Endodermal cell (in vitro differentiated cells): Measurements from ENCODE around the gene IKZF1. TPM values are rescaled to one million over a fixed set of nuclear protein-coding genes. Genes with fewer than 3 reads are reported as not detected.

Source experiments
- DNase-seq: peaks from one replicate; pipeline ENCODE4 v3.0.0-alpha.2; 2017
- H3K27ac ChIP-seq: 2 replicates; pipeline ENCODE4 v1.5.1; 2013; ENCODE audit warnings: mild to moderate bottlenecking, low read depth, low read length, moderate library complexity
- H3K27me3 ChIP-seq: 2 replicates; pipeline ENCODE4 v1.6.1; 2013; ENCODE audit warnings: mild to moderate bottlenecking, low read length, moderate library complexity; ENCODE audit not compliant: insufficient read depth, control insufficient read depth, poor library complexity, severe bottlenecking
- H3K36me3 ChIP-seq: 2 replicates; pipeline ENCODE4 v1.7.0; 2013; ENCODE audit warnings: mild to moderate bottlenecking, low read length, moderate library complexity; ENCODE audit not compliant: control insufficient read depth, insufficient read depth
- H3K4me1 ChIP-seq: one replicate; pipeline ENCODE4 v1.7.0; 2013; ENCODE audit warnings: low read length; ENCODE audit not compliant: control insufficient read depth, insufficient read depth
- H3K4me3 ChIP-seq: 2 replicates; pipeline ENCODE4 v1.5.1; 2013; ENCODE audit warnings: mild to moderate bottlenecking, low read length, moderate library complexity
- H3K9ac ChIP-seq: 2 replicates; pipeline ENCODE4 v1.6.1; 2013; ENCODE audit warnings: mild to moderate bottlenecking, low read length, moderate library complexity; ENCODE audit not compliant: poor library complexity, severe bottlenecking; ENCODE audit errors: extremely low read depth
- H3K9me3 ChIP-seq: 2 replicates; pipeline ENCODE4 v1.6.1; 2013; ENCODE audit warnings: mild to moderate bottlenecking, low read length, moderate library complexity; ENCODE audit not compliant: control insufficient read depth
- H3K27ac Mint-ChIP-seq: 2 replicates; pipeline ENCODE4 v1.8.0; 2020; ENCODE audit warnings: mixed read lengths
- H3K27me3 Mint-ChIP-seq: 2 replicates; pipeline ENCODE4 v1.8.0; 2021; ENCODE audit warnings: mild to moderate bottlenecking, mixed read lengths; ENCODE audit not compliant: insufficient read depth
- H3K36me3 Mint-ChIP-seq: 2 replicates; pipeline ENCODE4 v1.8.0; 2020; ENCODE audit warnings: low read depth, mixed read lengths
- H3K4me1 Mint-ChIP-seq: 2 replicates; pipeline ENCODE4 v1.8.0; 2020; ENCODE audit warnings: mixed read lengths
- H3K4me3 Mint-ChIP-seq: 2 replicates; pipeline ENCODE4 v1.8.0; 2020; ENCODE audit warnings: mild to moderate bottlenecking, moderate library complexity, mixed read lengths
- H3K9me3 Mint-ChIP-seq: 2 replicates; pipeline ENCODE4 v1.8.0; 2020; ENCODE audit warnings: mild to moderate bottlenecking, mixed read lengths
- WGBS, 2 experiments: methylation state at CpG; one replicate each; pipeline versions ENCODE4 v1.1.5 to v1.1.7; 2013; ENCODE audit warnings: missing lambda C conversion rate in 2 of 2, mixed read lengths in 1 of 2; ENCODE audit not compliant: insufficient coverage in 1 of 2, insufficient read length in 1 of 2; 5-methylcytosine and 5-hydroxymethylcytosine counted together
- total RNA-seq, 2 donors: library from RNA; stranded (reverse); fragmentation: NEBNext Ultra II Directional in 1 of 2; extraction: Animal tissue kit (Norgen Biotek cat#: 25700) in 1 of 2; gene quantifications; 2 replicates in 1 of 2; 3 replicates in 1 of 2; pipeline ENCODE4 v1.2.1, GENCODE V29; 2021
- TF ChIP-seq, protein P1 (sequence below): fragments of 200-600 bp; sonication (generic); conservative IDR thresholded peaks from 2 replicates; pipeline ENCODE4 v1.5.0; 2021; ENCODE audit warnings: antibody characterized with exemption, mild to moderate bottlenecking

Gene IKZF1
- total RNA-seq, 2 donors from 2014 or later: 0.44 to 0.55 TPM

DNA sequence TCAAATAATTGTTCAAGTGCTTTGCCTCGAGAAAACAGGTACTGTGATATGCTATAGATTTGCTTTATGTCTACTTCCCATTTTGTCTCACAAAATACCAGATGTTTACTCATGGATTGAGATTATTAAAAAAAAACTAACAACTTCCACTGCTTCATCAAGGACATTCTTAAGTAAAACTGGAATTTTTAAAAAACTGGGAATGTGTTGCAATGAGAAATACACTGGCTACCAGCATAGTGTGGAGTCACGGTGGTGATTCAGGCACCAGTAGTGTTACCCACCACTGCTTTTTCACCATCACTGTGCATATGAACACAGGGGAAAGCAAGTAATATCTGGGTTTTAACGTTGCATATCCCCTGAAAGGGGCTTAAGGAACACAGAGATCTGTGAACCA is 124.4 kb downstream of the IKZF1 start:
- Histone ChIP-seq H3K4me3 (no peak overlapping the region), H3K36me3 (no peaks in the 10 kb centered on the region), H3K9ac (no peak overlapping the region), H3K27me3 (no peaks in the 10 kb centered on the region), H3K4me1 (peaks cover 6% of the 10 kb centered on the region), H3K9me3 (no peaks in the 10 kb centered on the region), H3K27ac (no peak overlapping the region)
- no peak for DNase-seq
- H3K36me3 Mint-ChIP-seq: no peaks in the 10 kb centered on the region
- H3K4me1 Mint-ChIP-seq: peaks cover 18% of the 10 kb centered on the region
- TF ChIP-seq, protein P1, sequence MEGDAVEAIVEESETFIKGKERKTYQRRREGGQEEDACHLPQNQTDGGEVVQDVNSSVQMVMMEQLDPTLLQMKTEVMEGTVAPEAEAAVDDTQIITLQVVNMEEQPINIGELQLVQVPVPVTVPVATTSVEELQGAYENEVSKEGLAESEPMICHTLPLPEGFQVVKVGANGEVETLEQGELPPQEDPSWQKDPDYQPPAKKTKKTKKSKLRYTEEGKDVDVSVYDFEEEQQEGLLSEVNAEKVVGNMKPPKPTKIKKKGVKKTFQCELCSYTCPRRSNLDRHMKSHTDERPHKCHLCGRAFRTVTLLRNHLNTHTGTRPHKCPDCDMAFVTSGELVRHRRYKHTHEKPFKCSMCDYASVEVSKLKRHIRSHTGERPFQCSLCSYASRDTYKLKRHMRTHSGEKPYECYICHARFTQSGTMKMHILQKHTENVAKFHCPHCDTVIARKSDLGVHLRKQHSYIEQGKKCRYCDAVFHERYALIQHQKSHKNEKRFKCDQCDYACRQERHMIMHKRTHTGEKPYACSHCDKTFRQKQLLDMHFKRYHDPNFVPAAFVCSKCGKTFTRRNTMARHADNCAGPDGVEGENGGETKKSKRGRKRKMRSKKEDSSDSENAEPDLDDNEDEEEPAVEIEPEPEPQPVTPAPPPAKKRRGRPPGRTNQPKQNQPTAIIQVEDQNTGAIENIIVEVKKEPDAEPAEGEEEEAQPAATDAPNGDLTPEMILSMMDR: no peak
- 70 to 87% methylated on average over 2 to 3 of the region's 3 CpGs for WGBS, 2 experiments
- H3K9me3 Mint-ChIP-seq: no peaks in the 10 kb centered on the region
- H3K4me3 Mint-ChIP-seq: no peak overlapping the region
- H3K27me3 Mint-ChIP-seq: no peaks in the 10 kb centered on the region
- H3K27ac Mint-ChIP-seq: no peak overlapping the region

- no peak overlapping the region for H3K27ac Mint-ChIP-seq
- no peaks in the 10 kb centered on the region for H3K36me3 Mint-ChIP-seq
- WGBS, 2 experiments: 73 to 84% methylated on average over 2 of the region's 2 CpGs
- Histone ChIP-seq H3K27ac (no peak overlapping the region), H3K9ac (no peak overlapping the region), H3K27me3 (no peaks in the 10 kb centered on the region), H3K4me1 (peaks cover 6% of the 10 kb centered on the region), H3K36me3 (no peaks in the 10 kb centered on the region), H3K4me3 (no peak overlapping the region), H3K9me3 (no peaks in the 10 kb centered on the region)
- H3K27me3 Mint-ChIP-seq: no peaks in the 10 kb centered on the region
- DNase-seq: no peak
- H3K9me3 Mint-ChIP-seq: no peaks in the 10 kb centered on the region
- no peak overlapping the region for H3K4me3 Mint-ChIP-seq
- TF ChIP-seq, protein P1: no peak
- peaks cover 18% of the 10 kb centered on the region for H3K4me1 Mint-ChIP-seq
Measured at GRCh38 chr7:50431316-50431715, 126.8 kb downstream of the IKZF1 start.

- Mint-ChIP-seq H3K4me1 (peaks cover 15% of the 10 kb centered on the region), H3K27me3 (no peaks in the 10 kb centered on the region), H3K9me3 (no peaks in the 10 kb centered on the region), H3K4me3 (no peak overlapping the region), H3K36me3 (peaks cover 2% of the 10 kb centered on the region), H3K27ac (no peak overlapping the region)
- H3K27ac ChIP-seq: no peak overlapping the region
- 76 to 83% methylated on average over 2 to 3 of the region's 4 CpGs for WGBS, 2 experiments
- peaks cover 6% of the 10 kb centered on the region for H3K4me1 ChIP-seq
- TF ChIP-seq, protein P1: no peak
- H3K36me3 ChIP-seq: no peaks in the 10 kb centered on the region
- no peak overlapping the region for H3K4me3 ChIP-seq
- H3K9me3 ChIP-seq: no peaks in the 10 kb centered on the region
- DNase-seq: no peak
- H3K27me3 ChIP-seq: no peaks in the 10 kb centered on the region
- H3K9ac ChIP-seq: no peak overlapping the region
Measured at GRCh38 chr7:50431722-50432305, 127.3 kb downstream of the IKZF1 start.
